Heart left ventricle (tissue), 16 donors: ENCODE data around the gene CZIB. TPM values are rescaled to one million over a fixed set of nuclear protein-coding genes. Genes with fewer than 3 reads are reported as not detected.

Source experiments
- ATAC-seq, 4 donors: fragments of 200-7000 bp; cut with Tn5 transposase; one replicate each; pipeline ENCODE4 v1.9.1; 2020 to 2022; ENCODE audit warnings: moderate library complexity in 4 of 4, mild to moderate bottlenecking in 3 of 4, moderate number of reproducible peaks in 1 of 4
- DNase-seq, 5 donors: peaks; one replicate each; pipeline ENCODE4 v3.0.0-alpha.2; 2020
- H3K27ac ChIP-seq, 12 donors: fragments of 200-600 bp; sonication (generic) in 4 of 12; one replicate each; pipeline versions ENCODE4 v1.5.0 to v1.8.0; 2016 to 2022; ENCODE audit warnings: mild to moderate bottlenecking in 2 of 12
- H3K27me3 ChIP-seq, 9 donors: fragments of 200-600 bp; sonication (generic) in 2 of 9; one replicate each; pipeline versions ENCODE4 v1.5.1 to v1.8.0; 2016 to 2022; ENCODE audit warnings: mild to moderate bottlenecking in 3 of 9
- H3K36me3 ChIP-seq, 9 donors: fragments of 200-600 bp; sonication (generic) in 2 of 9; one replicate each; pipeline versions ENCODE4 v1.5.0 to v1.8.0; 2018 to 2022; ENCODE audit warnings: mild to moderate bottlenecking in 2 of 9
- H3K4me1 ChIP-seq, 12 donors: fragments of 200-600 bp; sonication (generic) in 4 of 12; one replicate each; pipeline versions ENCODE4 v1.5.0 to v1.8.0; 2016 to 2022; ENCODE audit warnings: mild to moderate bottlenecking in 3 of 12
- H3K4me3 ChIP-seq, 12 donors: fragments of 200-600 bp; sonication (generic) in 4 of 12; one replicate each; pipeline versions ENCODE4 v1.5.0 to v1.8.0; 2017 to 2022; ENCODE audit warnings: mild to moderate bottlenecking in 9 of 12, moderate library complexity in 4 of 12
- H3K9me3 ChIP-seq, 12 donors: fragments of 200-600 bp; sonication (generic) in 4 of 12; one replicate each; pipeline versions ENCODE4 v1.5.0 to v1.8.0; 2016 to 2022; ENCODE audit warnings: mild to moderate bottlenecking in 1 of 12
- POLR2A ChIP-seq, 2 donors: fragments of 450-650 bp; IDR thresholded peaks; one replicate each; pipeline ENCODE4 v1.6.1; 2017; ENCODE audit warnings: antibody characterized with exemption in 2 of 2, mild to moderate bottlenecking in 2 of 2, moderate library complexity in 2 of 2
- WGBS, 4 donors: extraction: QIAGEN DNeasy Blood & Tissue Kit in 2 of 4; methylation state at CpG; one replicate each; pipeline versions ENCODE4 v1.1.5 to v1.1.7; 2013 to 2018; 5-methylcytosine and 5-hydroxymethylcytosine counted together
- intact Hi-C, 10 donors: fragments of 100-400 bp; cut with DNase I; formaldehyde crosslinking; loops; one replicate each; pipeline versions ENCODE4 v1.11.1 to v1.14.2; 2022
- polyA plus RNA-seq, 2 donors: library from polyadenylated mRNA; stranded (reverse); fragments of 200-250 nt; gene quantifications; one replicate each; pipeline ENCODE4 v1.2.3, GENCODE V29; 2013
- total RNA-seq, 9 donors: library from RNA; depleted of rRNA in 2 of 9; stranded (reverse); fragments of >200 nt in 2 of 9; fragmentation: NEBNext Ultra II Directional in 3 of 9; extraction: Animal tissue kit (Norgen Biotek cat#: 25700) in 3 of 9; gene quantifications; one replicate each; pipeline versions ENCODE4 v1.1.0 to v1.2.4, GENCODE V29; 2016 to 2023
- TF ChIP-seq, protein P1 (sequence below), 12 donors: fragments of 200-600 bp; sonication (generic) in 4 of 12; IDR thresholded peaks; one replicate each; pipeline versions ENCODE4 v1.5.0 to v1.8.0; 2018 to 2022; ENCODE audit warnings: antibody characterized with exemption in 12 of 12, mild to moderate bottlenecking in 5 of 12
- donor health status: ischemic (EF 13 %, LVEDD 7.1; RV severe dilation, severe dysfunction).
- donor health status: healthy with polysubstance abuse.
- donor health status: DM: no; HTN: yes; CAD: no.
- donor health status: DM: no; HTN: no; CAD: no.
- donor health status: ischemic (EF 25% LVEDD 6.9; RV normal size, moderate dysfunction).
- donor health status: ischemic (EF 25% LVEDD 5.7; RV mildly dilated, moderate dysfunction).
- donor health status: healthy.
- donor health status: DM: yes; HTN: yes; CAD: no.
- donor health status: ischemic (EF 35%, LVEDD 5.7; RV mildly dilated, moderate dysfunction).
- donor health status: nonischemic (EF 11% LVEDD 7.7; RV severe dilation, severe dysfunction).
- donor health status: DM: yes; HTN: yes; CAD: no.
- donor health status: PGD.
- donor health status: ischemic (EF 29% LVEDD 5.4; RV normal size, mild dysfunction).
- donor health status: nonischemic (EF 23%, LVEDD 6.1; RV moderate dilation, normal function).

CZIB gene
- total and polyA plus RNA-seq, 11 donors, result 39.4 to 85.0 (median 46.1) TPM

DNA sequence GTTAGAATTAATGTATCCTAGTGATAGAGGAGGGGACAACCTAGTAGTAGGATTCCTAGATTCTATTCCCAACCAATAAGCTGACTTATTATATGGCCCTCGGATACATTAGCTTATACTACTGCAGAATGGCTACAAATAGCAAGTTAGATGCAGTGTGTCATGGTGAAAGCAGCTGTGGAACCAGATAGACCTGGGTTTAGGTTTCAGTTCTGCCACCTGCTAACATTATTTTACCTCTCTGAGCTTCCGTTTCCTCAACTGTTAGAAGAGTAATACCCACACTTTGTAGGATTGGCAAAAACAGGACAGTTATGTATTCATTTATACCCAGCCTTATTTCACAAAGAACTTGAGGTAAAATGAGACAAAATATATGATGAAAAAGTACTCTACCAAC, 39.5 kb upstream of the CZIB start:
- no peak for ATAC-seq
- no peaks in the 10 kb centered on the region for H3K27me3 ChIP-seq
- H3K4me1 ChIP-seq, result peaks cover 0 to 4% (median 0%) of the 10 kb centered on the region in 12 donors
- H3K9me3 ChIP-seq, result no peaks in the 10 kb centered on the region
- TF ChIP-seq POLR2A (IDR thresholded peaks at IDR 0.05), result no peak
- TF ChIP-seq, protein P1, sequence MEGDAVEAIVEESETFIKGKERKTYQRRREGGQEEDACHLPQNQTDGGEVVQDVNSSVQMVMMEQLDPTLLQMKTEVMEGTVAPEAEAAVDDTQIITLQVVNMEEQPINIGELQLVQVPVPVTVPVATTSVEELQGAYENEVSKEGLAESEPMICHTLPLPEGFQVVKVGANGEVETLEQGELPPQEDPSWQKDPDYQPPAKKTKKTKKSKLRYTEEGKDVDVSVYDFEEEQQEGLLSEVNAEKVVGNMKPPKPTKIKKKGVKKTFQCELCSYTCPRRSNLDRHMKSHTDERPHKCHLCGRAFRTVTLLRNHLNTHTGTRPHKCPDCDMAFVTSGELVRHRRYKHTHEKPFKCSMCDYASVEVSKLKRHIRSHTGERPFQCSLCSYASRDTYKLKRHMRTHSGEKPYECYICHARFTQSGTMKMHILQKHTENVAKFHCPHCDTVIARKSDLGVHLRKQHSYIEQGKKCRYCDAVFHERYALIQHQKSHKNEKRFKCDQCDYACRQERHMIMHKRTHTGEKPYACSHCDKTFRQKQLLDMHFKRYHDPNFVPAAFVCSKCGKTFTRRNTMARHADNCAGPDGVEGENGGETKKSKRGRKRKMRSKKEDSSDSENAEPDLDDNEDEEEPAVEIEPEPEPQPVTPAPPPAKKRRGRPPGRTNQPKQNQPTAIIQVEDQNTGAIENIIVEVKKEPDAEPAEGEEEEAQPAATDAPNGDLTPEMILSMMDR (IDR thresholded peaks at IDR 0.05), result no peak
- no peak for DNase-seq
- no peak overlapping the region for H3K27ac ChIP-seq
- intact Hi-C loops, result no loop called here
- no peak overlapping the region for H3K4me3 ChIP-seq
- peaks cover 0 to 54% (median 0%) of the 10 kb centered on the region in 9 donors for H3K36me3 ChIP-seq
- WGBS, 4 donors, result 87 to 97% (median 91%) methylated on average over 2 of the region's 2 CpGs

DNA sequence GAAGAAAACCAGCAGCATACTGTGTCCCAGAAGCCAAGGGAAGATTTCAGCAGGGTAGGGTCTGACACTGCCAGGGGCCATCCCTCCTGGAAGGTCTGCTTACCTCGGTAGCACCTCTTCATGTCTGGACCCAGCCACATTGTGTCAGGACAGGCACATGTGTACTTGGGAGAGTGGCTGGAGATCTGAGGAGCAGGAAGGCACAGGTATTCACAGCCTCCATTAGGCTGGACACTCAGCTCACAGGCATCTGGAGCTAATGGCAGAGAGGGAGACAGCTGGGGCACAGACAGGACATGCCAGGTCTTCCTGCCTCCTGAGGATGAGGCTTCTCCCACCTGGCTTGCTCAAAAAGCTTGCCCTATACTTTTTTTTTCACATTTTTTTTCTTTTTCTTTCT, 37.8 kb upstream of the CZIB start:
- DNase-seq, result no peak
- no peaks in the 10 kb centered on the region for H3K27me3 ChIP-seq
- no peaks in the 10 kb centered on the region for H3K9me3 ChIP-seq
- no peak overlapping the region for H3K27ac ChIP-seq
- WGBS, 4 donors, result 63 to 94% (median 87%) methylated on average over 1 of the region's 1 CpG
- intact Hi-C loops, result no loop called here
- no peak overlapping the region for H3K4me3 ChIP-seq
- peaks cover 0 to 37% (median 0%) of the 10 kb centered on the region in 9 donors for H3K36me3 ChIP-seq
- ATAC-seq, result peak in 1 of 4 donors; percentile 13
- no peak for TF ChIP-seq POLR2A (IDR thresholded peaks at IDR 0.05)
- TF ChIP-seq, protein P1 (IDR thresholded peaks at IDR 0.05), result no peak
- H3K4me1 ChIP-seq, result peaks cover 0 to 4% (median 0%) of the 10 kb centered on the region in 12 donors

DNA sequence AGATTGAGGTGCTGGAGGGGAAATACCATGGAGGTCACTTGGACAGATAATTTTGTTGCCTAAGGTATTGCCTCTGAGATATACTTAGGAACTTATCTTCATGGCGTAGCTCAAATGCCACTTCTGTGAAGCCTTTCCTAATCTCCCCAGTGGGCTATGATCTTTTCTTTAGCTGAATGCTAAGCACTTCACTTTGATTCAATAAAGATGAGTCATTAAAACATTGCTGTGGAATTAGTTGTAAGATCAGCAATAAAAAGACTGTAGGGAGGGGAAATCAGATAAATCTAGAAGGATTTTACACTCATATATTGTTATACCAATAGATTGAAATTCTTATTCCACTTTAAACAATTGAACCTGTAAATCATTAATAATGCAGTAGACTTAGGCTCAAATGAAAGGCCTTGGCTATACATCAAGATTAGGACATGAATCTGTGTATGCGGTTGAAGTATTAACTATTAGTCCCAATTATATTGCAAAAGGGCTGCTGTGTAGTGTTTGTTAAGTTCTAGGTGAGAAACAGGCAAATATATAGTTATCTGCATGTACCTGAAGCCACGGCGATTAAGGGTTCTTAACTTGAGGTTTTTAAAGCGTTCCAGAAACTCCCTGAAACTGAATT, 37.1 kb upstream of the CZIB start:
- Histone ChIP-seq H3K4me1 (peaks cover 0 to 4% (median 0%) of the 10 kb centered on the region in 12 donors), H3K9me3 (no peaks in the 10 kb centered on the region), H3K36me3 (peaks cover 0 to 33% (median 0%) of the 10 kb centered on the region in 9 donors), H3K4me3 (no peak overlapping the region), H3K27ac (no peak overlapping the region), H3K27me3 (no peaks in the 10 kb centered on the region)
- WGBS, 4 donors, result 85 to 89% (median 88%) methylated on average over 5 of the region's 5 CpGs
- intact Hi-C loops, result no loop called here
- ATAC-seq, result peak in 1 of 4 donors; percentile 34
- DNase-seq, result no peak
- TF ChIP-seq POLR2A (IDR thresholded peaks at IDR 0.05), result no peak
- TF ChIP-seq, protein P1 (IDR thresholded peaks at IDR 0.05), result no peak

DNA sequence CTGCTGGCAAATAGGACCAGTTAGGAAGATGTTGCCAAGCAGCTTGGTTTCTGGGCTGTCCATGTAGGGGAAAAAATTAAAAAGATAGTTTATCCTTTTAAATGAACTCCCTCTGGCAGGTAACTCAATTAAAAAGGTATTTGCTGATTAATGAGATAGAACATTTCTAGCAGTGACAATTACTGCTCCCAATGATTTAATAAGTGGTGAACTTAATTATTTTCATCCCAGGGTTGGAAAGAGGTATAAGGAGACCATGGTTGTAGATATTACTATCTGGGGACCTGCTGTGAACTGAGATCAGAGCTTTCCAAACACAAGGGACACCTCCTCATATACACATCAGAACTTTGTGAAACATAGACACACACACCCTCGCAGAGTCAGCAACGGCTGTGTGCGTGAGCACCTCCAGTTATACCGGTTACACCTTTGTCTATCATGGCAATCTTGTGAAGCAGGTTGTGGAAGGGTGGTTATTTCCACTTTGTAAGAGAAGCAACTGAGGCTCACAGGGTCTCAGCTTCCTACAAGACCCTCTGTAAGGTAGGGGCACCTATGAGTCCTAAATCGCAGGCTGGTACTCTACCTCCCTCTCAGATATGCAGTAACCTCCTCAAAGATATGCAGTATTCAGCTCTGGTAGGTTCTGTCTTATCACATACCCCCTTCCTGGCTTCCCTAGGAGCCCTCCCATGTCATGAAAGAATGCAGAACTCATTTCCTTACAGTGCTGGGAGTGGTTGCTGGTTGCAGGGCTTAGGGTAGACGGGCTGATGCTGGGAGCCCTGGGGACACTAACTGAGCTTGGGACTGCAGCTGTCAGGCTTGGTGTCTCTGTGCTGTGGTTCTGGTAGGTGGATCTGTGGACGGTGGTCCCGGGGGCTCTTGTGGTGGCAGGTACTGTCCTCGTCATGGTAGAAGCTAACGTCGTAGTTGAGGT, 36.3 kb upstream of the CZIB start:
- Histone ChIP-seq H3K4me3 (no peak overlapping the region), H3K27ac (no peak overlapping the region), H3K27me3 (no peaks in the 10 kb centered on the region), H3K36me3 (peaks cover 0 to 31% (median 0%) of the 10 kb centered on the region in 9 donors), H3K9me3 (no peaks in the 10 kb centered on the region), H3K4me1 (peaks cover 0 to 4% (median 0%) of the 10 kb centered on the region in 12 donors)
- TF ChIP-seq, protein P1 (IDR thresholded peaks at IDR 0.05), result no peak
- TF ChIP-seq POLR2A (IDR thresholded peaks at IDR 0.05), result no peak
- 66 to 70% (median 67%) methylated on average over 11 of the region's 11 CpGs for WGBS, 4 donors
- DNase-seq (no peak), ATAC-seq (peak in 1 of 4 donors; percentile 50)
- intact Hi-C loops, result no loop called here
